NT2/D1 (cell line): ENCODE results near the gene CSN3.
"Not testable (repeated sequence)": the region's sequence is repeated elsewhere in the genome, so short reads cannot be mapped to it uniquely, and the experiment has no call there.

Source experiments
- DNase-seq: peaks from one replicate; pipeline ENCODE4 v3.0.0-alpha.2; 2011; ENCODE audit warnings: low read depth, low spot score
- H3K27me3 ChIP-seq: 2 replicates; pipeline ENCODE4 v1.6.0; 2011; ENCODE audit warnings: mild to moderate bottlenecking; ENCODE audit not compliant: insufficient read length, insufficient read depth
- H3K36me3 ChIP-seq: 2 replicates; pipeline ENCODE4 v1.6.1; 2011; ENCODE audit warnings: mild to moderate bottlenecking, low read length, mixed read lengths; ENCODE audit not compliant: insufficient read depth, insufficient read length
- H3K4me1 ChIP-seq: 2 replicates; pipeline ENCODE4 v1.5.1; 2011; ENCODE audit not compliant: insufficient read depth, insufficient read length
- H3K4me3 ChIP-seq: 2 replicates; pipeline ENCODE4 v1.5.1; 2011; ENCODE audit warnings: low read depth; ENCODE audit not compliant: insufficient read length
- H3K9ac ChIP-seq: 2 replicates; pipeline ENCODE4 v1.6.0; 2011; ENCODE audit warnings: low read depth; ENCODE audit not compliant: insufficient read length
- H3K9me3 ChIP-seq: 2 replicates; pipeline ENCODE4 v1.5.1; 2011; ENCODE audit warnings: mild to moderate bottlenecking, low read length; ENCODE audit not compliant: insufficient read depth
- SUZ12 ChIP-seq: IDR thresholded peaks from 2 replicates; pipeline ENCODE4 v1.6.1; 2011; ENCODE audit not compliant: insufficient read length, insufficient read depth; ENCODE audit errors: extremely low read depth
- YY1 ChIP-seq: IDR thresholded peaks from 2 replicates; pipeline ENCODE4 v1.6.1; 2011; ENCODE audit not compliant: insufficient read length, insufficient read depth
- ZNF274 ChIP-seq: IDR thresholded peaks from 2 replicates; pipeline ENCODE4 v1.6.1; 2011; ENCODE audit warnings: mild to moderate bottlenecking, low read depth, low read length

CSN3 gene

GRCh38 chr4:70242297-70242696 is at the start of gene CSN3:
CSN3 (plus strand) TSS chr4:70242597; CDS start chr4:70244820, 2,223 bp downstream.
- H3K9ac ChIP-seq, H3K36me3 ChIP-seq, H3K9me3 ChIP-seq, H3K4me1 ChIP-seq, H3K27me3 ChIP-seq, DNase-seq, H3K4me3 ChIP-seq: not testable (repeated sequence)

- no peak for TF ChIP-seq YY1
- TF ChIP-seq SUZ12: no peak
- TF ChIP-seq ZNF274: no peak
- Histone ChIP-seq H3K4me1 (no peaks in the 10 kb centered on the region), H3K36me3 (no peaks in the 10 kb centered on the region), H3K9ac (no peak overlapping the region), H3K9me3 (no peaks in the 10 kb centered on the region), H3K27me3 (no peaks in the 10 kb centered on the region), H3K4me3 (no peak overlapping the region)
- DNase-seq: no peak
Measured at GRCh38 chr4:70192895-70193294, 49.5 kb upstream of the CSN3 start.

GRCh38 chr4:70195425-70195824 is 47.0 kb upstream of the CSN3 start, which contains the start of gene ODAM:
ODAM (plus strand) TSS chr4:70195725; CDS start chr4:70196544, 819 bp downstream.
- Histone ChIP-seq H3K36me3 (no peaks in the 10 kb centered on the region), H3K27me3 (no peaks in the 10 kb centered on the region), H3K9ac (no peak within 1 kb of the TSS), H3K9me3 (no peaks in the 10 kb centered on the region), H3K4me3 (no peak within 1 kb of the TSS), H3K4me1 (no peaks in the 10 kb centered on the region)
- no peak for TF ChIP-seq ZNF274
- DNase-seq: no peak

GRCh38 chr4:70196857-70197256 is 45.5 kb upstream of the CSN3 start:
- no peaks in the 10 kb centered on the region for H3K9me3 ChIP-seq
- no peak overlapping the region for H3K9ac ChIP-seq
- no peaks in the 10 kb centered on the region for H3K27me3 ChIP-seq
- no peaks in the 10 kb centered on the region for H3K4me1 ChIP-seq
- TF ChIP-seq YY1 (no peak), ZNF274 (no peak), SUZ12 (no peak)
- DNase-seq: no peak
- H3K4me3 ChIP-seq: no peak overlapping the region
- H3K36me3 ChIP-seq: no peaks in the 10 kb centered on the region

GRCh38 chr4:70197842-70198241 is 44.6 kb upstream of the CSN3 start:
- no peak for DNase-seq
- no peaks in the 10 kb centered on the region for H3K27me3 ChIP-seq
- no peak overlapping the region for H3K9ac ChIP-seq
- no peaks in the 10 kb centered on the region for H3K36me3 ChIP-seq
- TF ChIP-seq ZNF274 (no peak), YY1 (no peak), SUZ12 (no peak)
- no peak overlapping the region for H3K4me3 ChIP-seq
- H3K4me1 ChIP-seq: no peaks in the 10 kb centered on the region
- no peaks in the 10 kb centered on the region for H3K9me3 ChIP-seq

- no peaks in the 10 kb centered on the region for H3K9me3 ChIP-seq
- no peaks in the 10 kb centered on the region for H3K4me1 ChIP-seq
- no peaks in the 10 kb centered on the region for H3K36me3 ChIP-seq
- H3K9ac ChIP-seq: no peak overlapping the region
- no peak overlapping the region for H3K4me3 ChIP-seq
- no peak for TF ChIP-seq SUZ12
- TF ChIP-seq ZNF274: no peak
- TF ChIP-seq YY1: no peak
- no peaks in the 10 kb centered on the region for H3K27me3 ChIP-seq
- no peak for DNase-seq
Measured at GRCh38 chr4:70203601-70204000, 38.8 kb upstream of the CSN3 start.

GRCh38 chr4:70212752-70213151 is 29.6 kb upstream of the CSN3 start:
- not testable (repeated sequence) for H3K27me3 ChIP-seq, H3K9ac ChIP-seq, H3K4me3 ChIP-seq, H3K9me3 ChIP-seq, DNase-seq, H3K4me1 ChIP-seq, H3K36me3 ChIP-seq

- not testable (repeated sequence) for H3K9ac ChIP-seq, H3K4me3 ChIP-seq, DNase-seq, H3K4me1 ChIP-seq, H3K27me3 ChIP-seq, H3K36me3 ChIP-seq, H3K9me3 ChIP-seq
Measured at GRCh38 chr4:70216109-70216508, 26.3 kb upstream of the CSN3 start.

GRCh38 chr4:70216550-70216949 is 25.8 kb upstream of the CSN3 start:
- not testable (repeated sequence) for H3K4me3 ChIP-seq, DNase-seq, H3K36me3 ChIP-seq, H3K4me1 ChIP-seq, H3K27me3 ChIP-seq, H3K9ac ChIP-seq, H3K9me3 ChIP-seq

- H3K9ac ChIP-seq, H3K4me1 ChIP-seq, H3K9me3 ChIP-seq, H3K36me3 ChIP-seq, DNase-seq, H3K27me3 ChIP-seq, H3K4me3 ChIP-seq: not testable (repeated sequence)
Measured at GRCh38 chr4:70221389-70221788, 21.0 kb upstream of the CSN3 start.

- DNase-seq, H3K4me1 ChIP-seq, H3K9me3 ChIP-seq, H3K27me3 ChIP-seq, H3K36me3 ChIP-seq, H3K9ac ChIP-seq, H3K4me3 ChIP-seq: not testable (repeated sequence)
Measured at GRCh38 chr4:70221818-70222217, 20.6 kb upstream of the CSN3 start.
